HG03139 (cell line): ENCODE results near the gene ACTRT2.

Experiments
- ATAC-seq: cut with Tn5 transposase; IDR thresholded peaks from one replicate; pipeline ENCODE4 v1.9.1; 2021; ENCODE audit not compliant: unreplicated experiment

ACTRT2 gene

GRCh38 chr1:3002349-3003038 lies 18.8 kb upstream of the ACTRT2 start:
- ATAC-seq = no peak

GRCh38 chr1:3003039-3003940 lies 18.0 kb upstream of the ACTRT2 start:
- ATAC-seq = no peak

DNA sequence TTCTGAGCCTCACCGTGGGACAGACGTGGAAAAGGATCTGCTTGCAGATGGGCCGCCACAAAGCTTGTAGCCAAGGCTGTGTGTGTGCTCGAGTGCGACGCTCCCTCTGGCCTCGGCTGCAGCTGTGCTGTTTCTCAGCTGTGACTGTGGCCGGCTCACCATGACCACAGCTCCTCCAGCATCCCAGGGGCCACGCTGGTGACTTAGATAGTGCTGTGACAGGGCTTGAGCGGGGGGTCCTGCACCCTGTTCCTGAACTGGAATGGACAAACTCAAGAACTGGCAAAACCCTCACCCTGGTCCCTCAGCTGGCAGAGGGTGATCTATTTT lies 17.4 kb upstream of the ACTRT2 start:
- ATAC-seq = no peak

DNA sequence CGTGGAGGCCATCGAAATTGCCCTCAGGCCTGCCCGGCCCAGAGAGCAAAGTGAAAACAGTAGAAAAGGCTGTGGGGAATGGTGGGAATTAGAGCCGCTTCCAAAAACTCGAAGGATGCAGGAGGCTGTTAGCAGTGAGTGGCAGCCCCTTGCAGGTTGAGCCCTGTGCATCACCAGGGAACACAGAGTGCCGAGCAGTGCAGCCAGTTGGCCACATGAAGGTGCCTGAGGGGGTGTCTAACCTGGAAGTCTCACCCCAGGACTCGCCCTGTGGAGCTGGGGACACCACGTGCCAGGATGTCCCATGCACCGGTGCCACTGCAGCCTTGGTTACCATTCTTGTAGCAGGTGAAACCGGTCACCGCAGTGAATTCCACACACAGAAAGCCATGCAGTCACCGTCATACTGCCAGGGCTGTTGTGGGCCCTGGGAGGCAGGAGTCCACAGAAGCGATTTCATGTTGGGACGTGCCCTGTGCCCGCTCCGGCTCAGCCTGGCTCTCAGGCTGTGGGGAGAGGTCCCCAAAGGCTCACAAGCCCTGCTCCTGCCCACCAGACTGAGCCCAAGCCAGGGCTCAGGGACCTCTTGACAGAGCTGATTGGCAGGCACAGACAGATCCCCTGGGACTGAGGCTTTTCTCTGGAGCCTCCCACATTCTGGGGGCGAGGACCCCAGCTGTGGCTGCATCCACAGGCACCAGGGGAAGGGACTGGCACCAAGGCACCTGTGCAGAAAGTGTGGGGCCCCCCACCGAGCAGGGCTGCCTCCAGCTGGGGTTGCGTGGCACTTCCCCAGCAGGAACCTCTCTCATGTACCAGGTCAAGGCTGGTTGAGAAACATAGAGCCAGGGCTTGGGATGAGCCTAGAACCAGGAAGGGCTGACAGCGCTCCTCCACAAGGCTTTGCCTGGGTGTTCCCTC lies 16.7 kb upstream of the ACTRT2 start:
- ATAC-seq = no peak

- no peak for ATAC-seq
These were observed 15.5 kb upstream of the ACTRT2 start for GRCh38 chr1:3005771-3006170.

DNA sequence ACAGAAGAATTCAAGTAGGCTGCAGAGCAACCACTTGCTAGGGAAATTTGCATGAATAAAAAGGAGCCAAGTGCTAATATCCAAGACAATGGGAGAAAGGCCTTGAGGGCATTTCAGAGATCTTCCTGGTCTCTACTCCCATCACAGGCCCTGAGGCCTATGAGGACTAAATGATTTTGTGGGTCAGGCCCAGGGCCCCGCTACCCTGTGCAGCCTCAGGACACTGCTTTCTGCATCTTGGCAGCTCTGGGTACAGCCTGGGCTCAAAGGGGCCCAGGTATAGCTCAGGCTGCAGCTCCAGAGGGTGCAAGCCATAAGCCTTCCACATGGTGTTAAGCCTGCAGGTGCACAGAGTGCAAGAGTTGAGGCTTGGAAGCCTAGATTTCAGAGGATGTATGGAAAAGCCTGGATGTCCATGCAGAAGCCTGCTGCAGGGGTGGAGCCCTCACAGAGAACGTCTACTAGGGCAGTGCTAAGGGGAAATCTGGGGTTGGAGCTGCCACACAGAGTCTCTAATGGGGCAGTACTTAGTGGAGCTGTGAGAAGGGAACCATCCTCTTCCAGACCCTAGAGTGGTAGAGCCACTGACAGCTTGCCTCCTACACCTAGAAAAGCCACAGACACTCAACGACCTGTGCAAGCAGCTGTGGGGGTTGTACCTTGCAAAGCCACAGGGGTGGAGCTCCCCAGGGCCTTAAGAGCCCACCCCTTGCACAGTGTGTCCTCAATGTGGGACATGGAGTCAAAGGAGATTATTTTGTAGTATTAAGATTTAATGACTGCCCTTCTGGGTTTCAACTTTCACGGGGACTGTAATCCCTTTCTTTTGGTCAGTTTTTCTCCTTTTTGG lies 13.7 kb upstream of the ACTRT2 start:
- no peak for ATAC-seq

DNA sequence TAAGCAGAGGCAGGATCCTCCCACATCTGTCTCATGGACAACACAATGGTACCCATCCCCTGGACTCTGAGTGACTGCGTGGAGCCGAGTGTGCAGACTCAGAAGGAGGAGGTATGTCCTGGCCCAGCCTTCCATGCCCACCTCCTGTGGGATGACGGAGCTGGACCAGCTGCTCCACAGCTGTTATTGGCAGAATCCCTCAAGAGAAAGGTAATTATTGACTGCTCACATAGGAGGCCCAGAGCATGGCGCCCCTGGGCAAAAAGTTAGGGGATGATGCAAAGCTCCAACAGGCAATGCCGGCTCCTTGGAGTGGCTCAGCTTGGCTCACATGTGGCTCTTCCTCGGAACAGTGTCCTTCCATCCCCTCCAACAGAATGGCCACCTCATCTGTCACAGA lies 12.2 kb upstream of the ACTRT2 start:
- no peak for ATAC-seq

- no peak for ATAC-seq
These were observed 11.7 kb upstream of the ACTRT2 start for GRCh38 chr1:3009556-3009955.

DNA sequence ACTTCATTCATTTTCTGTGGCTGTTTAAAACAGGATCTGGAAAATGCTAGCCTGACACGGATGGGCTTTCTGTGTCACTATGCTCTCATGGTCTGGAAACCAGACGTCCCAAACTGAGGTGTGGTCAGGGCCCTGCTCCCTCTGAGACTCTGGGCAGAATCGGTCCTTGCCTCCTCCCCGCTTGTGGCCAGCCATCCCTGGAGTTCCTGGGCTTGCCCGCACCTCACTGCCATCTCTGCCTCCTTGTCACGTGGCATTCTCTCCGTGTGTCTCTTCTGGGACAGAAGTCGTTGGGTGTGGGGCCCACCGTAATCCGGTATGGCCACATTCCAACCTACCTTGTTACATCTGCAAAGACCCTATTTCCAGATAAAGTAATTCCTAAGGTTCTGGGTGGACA lies 10.1 kb upstream of the ACTRT2 start:
- ATAC-seq = no peak

- ATAC-seq = no peak
These were observed 9.4 kb upstream of the ACTRT2 start for GRCh38 chr1:3011631-3012455.

- ATAC-seq = no peak
These were observed 8.6 kb upstream of the ACTRT2 start for GRCh38 chr1:3012456-3013291.

GRCh38 chr1:3013371-3014049 lies 7.8 kb upstream of the ACTRT2 start:
- no peak for ATAC-seq

- no peak for ATAC-seq
These were observed 7.2 kb upstream of the ACTRT2 start for GRCh38 chr1:3014050-3014440.

GRCh38 chr1:3014443-3015268 lies 6.6 kb upstream of the ACTRT2 start:
- no peak for ATAC-seq

GRCh38 chr1:3015269-3015635 lies 6.0 kb upstream of the ACTRT2 start:
- no peak for ATAC-seq

GRCh38 chr1:3015744-3016143 lies 5.5 kb upstream of the ACTRT2 start:
- no peak for ATAC-seq

DNA sequence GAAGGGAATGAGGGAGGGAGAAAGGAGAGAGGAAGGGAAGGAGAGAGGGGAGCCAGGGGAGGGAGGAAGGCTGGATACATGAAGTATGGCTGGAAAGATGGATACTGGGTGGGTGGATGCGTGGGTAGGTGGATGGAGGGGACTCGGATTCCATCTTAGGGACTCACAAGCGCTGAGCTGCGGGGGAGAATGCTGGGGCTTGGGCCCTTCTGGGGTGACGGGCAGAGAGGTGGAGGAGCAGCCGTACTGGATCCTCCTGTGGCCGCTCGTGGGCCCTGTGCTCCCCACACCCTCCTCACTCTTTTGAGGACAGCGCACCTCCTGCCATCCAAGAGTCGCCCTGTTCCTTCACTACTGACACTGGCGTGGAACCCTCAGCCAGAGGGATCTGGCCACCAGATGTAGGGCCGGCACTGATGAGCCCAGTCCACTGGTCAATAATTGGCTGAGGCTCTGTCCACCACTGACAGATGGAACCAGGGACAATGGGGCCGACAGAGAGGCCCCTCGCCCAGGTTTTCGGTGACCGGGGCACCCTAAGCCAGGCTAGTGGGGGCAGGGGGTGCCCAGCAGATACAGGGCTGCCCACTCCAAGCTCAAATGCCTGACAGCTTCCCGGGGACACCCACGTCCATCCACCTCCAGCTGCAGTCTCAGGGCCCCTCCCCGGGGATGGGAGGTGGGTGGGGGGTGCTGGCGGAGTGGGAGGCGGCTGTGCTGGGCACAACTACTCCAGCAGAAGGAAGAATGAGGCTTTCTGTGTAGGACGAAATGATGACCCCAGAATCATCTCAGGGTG lies 4.4 kb upstream of the ACTRT2 start:
- no peak for ATAC-seq
